SK-N-MC (cell line): ENCODE results near the gene BARHL2.

Experiments used
- EZH2 ChIP-seq: fragments of 200-600 bp; sonication (generic); IDR thresholded peaks from one replicate; pipeline ENCODE4 v1.6.1; 2017; ENCODE audit warnings: antibody characterized with exemption
- FOXP2 ChIP-seq: optimal IDR thresholded peaks from 2 replicates; pipeline ENCODE3; 2011; ENCODE audit warnings: mild to moderate bottlenecking, moderate library complexity; ENCODE audit not compliant: insufficient read depth; ENCODE audit errors: extremely low read length, control extremely low read depth
- POLR2AphosphoS5 ChIP-seq: IDR thresholded peaks from 2 replicates; pipeline ENCODE4 v1.6.1; 2012; ENCODE audit warnings: mild to moderate bottlenecking, low read depth, low read length, borderline replicate concordance

GRCh38 chr1:90718411-90719329 lies 1.6 kb upstream of the BARHL2 start:
- TF ChIP-seq EZH2 (no peak), POLR2AphosphoS5 (no peak), FOXP2 (no peak)
